H1 (cell line): Measurements from ENCODE around the gene VDR. TPM values are rescaled to one million over a fixed set of nuclear protein-coding genes. Genes with fewer than 3 reads are reported as not detected.

Experiments
- CTCF ChIA-PET: fragments of 300-600 bp; sonication (Branson Sonifier 250); formaldehyde crosslinking; loops from one replicate; lab custom pipeline; 2021; ENCODE audit not compliant: partially characterized antibody; lab: Charles Lee
- POLR2A ChIA-PET: fragments of 300-600 bp; sonication (Branson Sonifier 250); formaldehyde crosslinking; loops from one replicate; lab custom pipeline; 2021; ENCODE audit warnings: inconsistent platforms; ENCODE audit not compliant: partially characterized antibody; lab: Charles Lee
- DNase-seq, 2 experiments: peaks; one replicate each; pipeline versions ENCODE4 v3.0.0 to v3.0.0-alpha.2; 2010 to 2022; ENCODE audit warnings: low spot score in 2 of 2, low read depth in 1 of 2, mixed read lengths in 1 of 2
- FAIRE-seq: peaks from 2 replicates; lab custom pipeline; 2011; peaks lifted over from hg19 to GRCh38; lab: Jason Lieb, UNC
- H2AFZ ChIP-seq: 2 replicates; pipeline ENCODE4 v1.8.1; 2012; ENCODE audit warnings: low read length, inconsistent platforms
- H2AK5ac ChIP-seq: 2 replicates; pipeline ENCODE4 v1.6.1; 2013; ENCODE audit warnings: low read depth, low read length
- H2BK120ac ChIP-seq: replicated peaks from 2 replicates; pipeline ENCODE3; 2013; ENCODE audit warnings: low read depth, low read length, inconsistent platforms
- H2BK12ac ChIP-seq: 2 replicates; pipeline ENCODE4 v1.6.1; 2013; ENCODE audit warnings: low read depth, low read length
- H2BK15ac ChIP-seq: 2 replicates; pipeline ENCODE4 v1.6.1; 2013; ENCODE audit warnings: low read length
- H2BK20ac ChIP-seq: 2 replicates; pipeline ENCODE4 v1.6.1; 2013; ENCODE audit warnings: low read length
- H2BK5ac ChIP-seq: 2 replicates; pipeline ENCODE4 v1.6.1; 2013; ENCODE audit warnings: low read depth, low read length
- H3K14ac ChIP-seq: 2 replicates; pipeline ENCODE4 v1.6.1; 2013; ENCODE audit warnings: inconsistent platforms; ENCODE audit not compliant: insufficient read length
- H3K18ac ChIP-seq: 2 replicates; pipeline ENCODE4 v1.6.1; 2013; ENCODE audit warnings: low read length; ENCODE audit errors: extremely low read depth
- H3K23ac ChIP-seq: 2 replicates; pipeline ENCODE4 v1.6.1; 2013; ENCODE audit warnings: inconsistent platforms; ENCODE audit not compliant: insufficient read length
- H3K23me2 ChIP-seq: 2 replicates; pipeline ENCODE4 v1.6.1; 2013; ENCODE audit warnings: low read depth, low read length
- H3K27ac ChIP-seq: 2 replicates; pipeline ENCODE4 v1.6.1; 2011; ENCODE audit warnings: low read depth, low read length, inconsistent platforms
- H3K27me3 ChIP-seq, 4 experiments: replicated peaks in 1 of 4; 1 replicate in 1 of 4; 2 replicates in 3 of 4; pipeline versions ENCODE4 v1.6.1 to v1.8.1; 2011 to 2013; ENCODE audit warnings: low read length in 3 of 4, mild to moderate bottlenecking in 3 of 4, inconsistent platforms in 2 of 4, mixed read lengths in 2 of 4, moderate library complexity in 1 of 4; ENCODE audit not compliant: control insufficient read depth in 3 of 4, insufficient read depth in 3 of 4; ENCODE audit errors: extremely low read depth in 1 of 4
- H3K36me3 ChIP-seq, 4 experiments: 2 replicates each; pipeline versions ENCODE4 v1.6.1 to v1.8.1; 2011 to 2013; ENCODE audit warnings: mild to moderate bottlenecking in 4 of 4, low read length in 3 of 4, moderate library complexity in 2 of 4, control low read depth in 1 of 4, inconsistent platforms in 1 of 4; ENCODE audit not compliant: insufficient read depth in 4 of 4, control insufficient read depth in 2 of 4
- H3K4ac ChIP-seq: replicated peaks from 2 replicates; pipeline ENCODE3; 2013; ENCODE audit warnings: low read length, low read depth, mixed read lengths, inconsistent platforms; ENCODE audit not compliant: insufficient read length
- H3K4me1 ChIP-seq, 4 experiments: replicated peaks in 1 of 4; 1 replicate in 1 of 4; 2 replicates in 3 of 4; pipeline versions ENCODE4 v1.6.1 to v1.8.1; 2011 to 2013; ENCODE audit warnings: low read length in 3 of 4, inconsistent platforms in 2 of 4, mixed read lengths in 1 of 4; ENCODE audit not compliant: insufficient read depth in 4 of 4, control insufficient read depth in 3 of 4
- H3K4me2 ChIP-seq, 2 experiments: 2 replicates each; pipeline versions ENCODE4 v1.6.1 to v1.8.1; 2011 to 2013; ENCODE audit warnings: low read depth in 2 of 2, low read length in 2 of 2, control low read depth in 1 of 2, inconsistent platforms in 1 of 2, mild to moderate bottlenecking in 1 of 2; ENCODE audit not compliant: insufficient read depth in 1 of 2
- H3K4me3 ChIP-seq, 4 experiments: fragments of 200-600, 300-600 bp in 1 of 4; sonication (generic), shearing (Covaris generic), sonication (Bioruptor Twin) in 1 of 4; 2 replicates each; pipeline versions ENCODE4 v1.5.1 to v1.8.1; 2011 to 2016; ENCODE audit warnings: low read length in 4 of 4, low read depth in 3 of 4, control low read depth in 2 of 4, inconsistent platforms in 2 of 4, mild to moderate bottlenecking in 2 of 4, mixed read lengths in 1 of 4, moderate library complexity in 1 of 4; ENCODE audit not compliant: insufficient read depth in 2 of 4; ENCODE audit errors: extremely low read depth in 1 of 4
- H3K56ac ChIP-seq: replicated peaks from 2 replicates; pipeline ENCODE3; 2013; ENCODE audit warnings: low read depth, mild to moderate bottlenecking, mixed read lengths, low read length, inconsistent platforms; ENCODE audit not compliant: insufficient read length
- H3K79me1 ChIP-seq: 2 replicates; pipeline ENCODE4 v1.6.1; 2013; ENCODE audit warnings: low read depth, low read length, control low read depth
- H3K79me2 ChIP-seq, 2 experiments: 2 replicates each; pipeline versions ENCODE4 v1.6.1 to v1.8.1; 2012 to 2013; ENCODE audit warnings: low read length in 2 of 2, mild to moderate bottlenecking in 2 of 2, inconsistent platforms in 1 of 2; ENCODE audit not compliant: insufficient read depth in 2 of 2, control insufficient read depth in 1 of 2
- H3K9ac ChIP-seq, 4 experiments: replicated peaks in 1 of 4; 1 replicate in 1 of 4; 2 replicates in 3 of 4; pipeline versions ENCODE4 v1.6.1 to v1.8.1; 2011 to 2013; ENCODE audit warnings: low read depth in 3 of 4, low read length in 3 of 4, control low read depth in 2 of 4, mild to moderate bottlenecking in 2 of 4, moderate library complexity in 2 of 4, inconsistent platforms in 1 of 4; ENCODE audit errors: extremely low read depth in 1 of 4
- H3K9me3 ChIP-seq, 2 experiments: 2 replicates each; pipeline versions ENCODE4 v1.6.1 to v1.8.1; 2012 to 2013; ENCODE audit warnings: mild to moderate bottlenecking in 2 of 2, moderate library complexity in 2 of 2, control low read depth in 1 of 2, inconsistent platforms in 1 of 2, low read depth in 1 of 2, low read length in 1 of 2, mixed read lengths in 1 of 2; ENCODE audit not compliant: insufficient read depth in 2 of 2
- H4K20me1 ChIP-seq, 2 experiments: replicated peaks in 1 of 2; 2 replicates each; pipeline versions ENCODE3 to v1.8.1; 2011 to 2013; ENCODE audit warnings: inconsistent platforms in 2 of 2, low read length in 2 of 2, mild to moderate bottlenecking in 1 of 2; ENCODE audit not compliant: insufficient read depth in 2 of 2, control insufficient read depth in 1 of 2
- H4K5ac ChIP-seq: 2 replicates; pipeline ENCODE4 v1.6.1; 2013; ENCODE audit warnings: low read length, low read depth, mixed read lengths, inconsistent platforms; ENCODE audit not compliant: insufficient read length
- H4K8ac ChIP-seq: 2 replicates; pipeline ENCODE4 v1.8.0; 2013; ENCODE audit warnings: mild to moderate bottlenecking, moderate library complexity, low read length, inconsistent platforms; ENCODE audit not compliant: insufficient read depth; ENCODE audit errors: extremely low read depth
- H4K91ac ChIP-seq: replicated peaks from 2 replicates; pipeline ENCODE3; 2013; ENCODE audit warnings: low read length, mixed read lengths, inconsistent platforms; ENCODE audit not compliant: insufficient read length
- ATF3 ChIP-seq: IDR thresholded peaks from 2 replicates; pipeline ENCODE4 v1.6.1; 2011; ENCODE audit warnings: low read depth, mild to moderate bottlenecking, low read length; ENCODE audit not compliant: insufficient read depth
- CTBP2 ChIP-seq: IDR thresholded peaks from 2 replicates; pipeline ENCODE4 v1.7.0; 2011; ENCODE audit warnings: borderline replicate concordance, mild to moderate bottlenecking, moderate library complexity, mixed read lengths, low read length; ENCODE audit not compliant: insufficient read depth, insufficient read length
- EGR1 ChIP-seq: IDR thresholded peaks from 2 replicates; pipeline ENCODE4 v1.6.1; 2011; ENCODE audit warnings: low read depth, low read length, borderline replicate concordance
- POLR2AphosphoS5 ChIP-seq: IDR thresholded peaks from 2 replicates; pipeline ENCODE4 v1.6.1; 2011; ENCODE audit warnings: low read depth, low read length
- RNF2 ChIP-seq: fragments of 200-900, 300-1000 bp; sonication (generic); IDR thresholded peaks from 2 replicates; pipeline ENCODE4 v1.7.1; 2016; ENCODE audit warnings: borderline replicate concordance, low read depth, mild to moderate bottlenecking, antibody characterized with exemption, low read length; ENCODE audit not compliant: poor library complexity, severe bottlenecking; ENCODE audit errors: missing control alignments
- RXRA ChIP-seq: IDR thresholded peaks from 2 replicates; pipeline ENCODE4 v1.6.1; 2011; ENCODE audit warnings: low read depth, mild to moderate bottlenecking, low read length, moderate library complexity; ENCODE audit not compliant: insufficient read depth
- SAP30 ChIP-seq: fragments of 300-600 bp; sonication (generic); IDR thresholded peaks from 2 replicates; pipeline ENCODE4 v1.7.1; 2012; ENCODE audit warnings: low read length, moderate library complexity, mild to moderate bottlenecking, inconsistent platforms; ENCODE audit not compliant: insufficient read depth, insufficient replicate concordance
- SP4 ChIP-seq: IDR thresholded peaks from 2 replicates; pipeline ENCODE4 v1.6.1; 2012; ENCODE audit warnings: low read length, inconsistent platforms
- SUZ12 ChIP-seq: fragments of 200-600 bp; sonication (generic); IDR thresholded peaks from 2 replicates; pipeline ENCODE4 v1.6.1; 2012; ENCODE audit warnings: mild to moderate bottlenecking, inconsistent platforms, low read length, moderate library complexity, mixed read lengths
- TCF12 ChIP-seq: IDR thresholded peaks from 2 replicates; pipeline ENCODE4 v1.6.1; 2011; ENCODE audit warnings: low read depth, mild to moderate bottlenecking, low read length
- YY1 ChIP-seq: IDR thresholded peaks from 2 replicates; pipeline ENCODE4 v1.6.1; 2011; ENCODE audit warnings: low read depth, mild to moderate bottlenecking, low read length
- WGBS, 2 experiments: shearing (Covaris generic) in 1 of 2; methylation state at CpG; one replicate each; pipeline versions ENCODE4 v1.1.6 to v1.1.7; 2013 to 2015; ENCODE audit warnings: low lambda C conversion rate in 2 of 2, mixed read lengths in 2 of 2, inconsistent platforms in 1 of 2, low coverage in 1 of 2, missing lambda C conversion rate in 1 of 2; ENCODE audit not compliant: insufficient replicate concordance in 2 of 2, insufficient coverage in 1 of 2, insufficient read length in 1 of 2; ENCODE audit errors: extremely low coverage in 1 of 2, missing lambda C conversion rate in 1 of 2; 5-methylcytosine and 5-hydroxymethylcytosine counted together
- polyA plus RNA-seq, 7 experiments: library from polyadenylated mRNA; depleted of rRNA in 3 of 7; stranded (reverse) in 5 of 7; unstranded in 2 of 7; fragments of >200 nt in 5 of 7; fragments of 200-250 nt in 2 of 7; gene quantifications; 1 replicate in 5 of 7; 2 replicates in 1 of 7; 4 replicates in 1 of 7; pipeline versions ENCODE4 v1.2.1 to v1.2.3, GENCODE V29; 2011 to 2013; ENCODE audit warnings: missing spikeins in 2 of 7, mixed read lengths in 2 of 7
- total RNA-seq: library from RNA; stranded (reverse); fragmentation: NEBNext Ultra II Directional; extraction: Animal tissue kit (Norgen Biotek cat#: 25700); gene quantifications from 2 replicates; pipeline ENCODE4 v1.2.1, GENCODE V29; 2021

Gene VDR
- total and polyA plus RNA-seq, 2 of the 8 experiments (the other 6 are each of a cell fraction or from before 2014, with no cell fraction given) = 0.44 to 0.65 TPM

- Histone ChIP-seq H3K4me2 (no peak overlapping the region), H4K20me1 (peaks cover 7 to 15% of the 10 kb centered on the region in 2 experiments), H3K9me3 (no peaks in the 10 kb centered on the region), H3K4me3 (no peak overlapping the region), H3K27me3 (no peaks in the 10 kb centered on the region), H2BK15ac (0 out of 2 replicates have a peak overlapping the region, but pooled peaks have one; percentile 46), H3K23ac (no peak overlapping the region), H2BK12ac (no peak overlapping the region), H4K8ac (peak overlapping the region; percentile 19; the same call in 1 of the 2 replicates), H3K56ac (no peak overlapping the region), H3K14ac (no peak overlapping the region), H2BK120ac (no peak overlapping the region), H2BK20ac (no peak overlapping the region), H3K27ac (no peak overlapping the region), H2AK5ac (no peak overlapping the region), H3K23me2 (0 out of 2 replicates have a peak, but pooled peaks cover 1% of the 10 kb centered on the region), H3K36me3 (peaks cover 0 to 2% (median 0%) of the 10 kb centered on the region in 4 experiments; a peak in 1 of 8 replicates), H4K5ac (no peak overlapping the region), H2BK5ac (peak overlapping the region; percentile 35; the same call in 1 of the 2 replicates), H3K79me1 (peaks cover 8% of the 10 kb centered on the region; the same call in 1 of the 2 replicates), H2AFZ (no peak overlapping the region), H3K9ac (no peak overlapping the region), H3K4ac (no peak overlapping the region), H4K91ac (no peak overlapping the region), H3K79me2 (peaks cover 0 to 78% of the 10 kb centered on the region in 2 experiments; a peak in 2 of 4 replicates), H3K18ac (no peak overlapping the region), H3K4me1 (peaks cover 0 to 16% (median 9%) of the 10 kb centered on the region in 4 experiments; a peak in 6 of 7 replicates)
- FAIRE-seq = no peak
- 88% methylated on average over 12 of the region's 12 CpGs; no CpG with 5 or more reads in 1 of the 2 experiments for WGBS, 2 experiments
- ChIA-PET CTCF (interaction anchor here (0.8 to 58.8 kb wide), 7 partner anchors 7 to 60 kb away, joined by 3 to 2001 read pairs (median 81); partner anchors contain the start of gene HDAC7), POLR2A (interaction anchor here (1.4 to 29.3 kb wide), 5 partner anchors 10 to 102 kb away, joined by 4 to 480 read pairs (median 5); partner anchors contain the start of gene VDR)
- no peak for DNase-seq
- no peak for TF ChIP-seq TCF12
- no peak for TF ChIP-seq RXRA
- TF ChIP-seq ATF3 = no peak
- TF ChIP-seq EGR1 = no peak
- TF ChIP-seq YY1 = no peak
- no peak for TF ChIP-seq POLR2AphosphoS5
- TF ChIP-seq SUZ12 = no peak
- no peak for TF ChIP-seq CTBP2
- no peak for TF ChIP-seq SP4
- TF ChIP-seq RNF2 = no peak
- TF ChIP-seq SAP30 = no peak
Observed at GRCh38 chr12:47803191-47803875, 101.5 kb downstream of the VDR start.
